Omental fat pad (tissue), 4 donors: Measurements from ENCODE around the gene PHF21B. TPM values are rescaled to one million over a fixed set of nuclear protein-coding genes. Genes with fewer than 3 reads are reported as not detected.

Experiments used
- ATAC-seq: fragments of 150-250 bp; one replicate; pipeline ENCODE4 v1.9.1; 2016; ENCODE audit warnings: mild to moderate bottlenecking, moderate library complexity; ENCODE audit not compliant: low FRiP score
- DNase-seq: peaks from one replicate; pipeline ENCODE4 v3.0.0-alpha.2; 2019; ENCODE audit warnings: low spot score
- total RNA-seq, 4 donors: library from RNA; depleted of rRNA; stranded (reverse); fragments of >200 nt; gene quantifications; one replicate each; pipeline ENCODE4 v1.1.0, GENCODE V29; 2016
- TF ChIP-seq, protein P1 (sequence below), 3 donors: fragments of 450-650 bp; IDR thresholded peaks; one replicate each; pipeline ENCODE4 v1.5.1; 2016 to 2017; ENCODE audit warnings: antibody characterized with exemption in 3 of 3, mild to moderate bottlenecking in 3 of 3, moderate library complexity in 2 of 3

The PHF21B gene
- total RNA-seq, 4 donors from 2014 or later, result 0.44 TPM; not detected in 3

- ATAC-seq (no peak), DNase-seq (no peak)
- TF ChIP-seq, protein P1, sequence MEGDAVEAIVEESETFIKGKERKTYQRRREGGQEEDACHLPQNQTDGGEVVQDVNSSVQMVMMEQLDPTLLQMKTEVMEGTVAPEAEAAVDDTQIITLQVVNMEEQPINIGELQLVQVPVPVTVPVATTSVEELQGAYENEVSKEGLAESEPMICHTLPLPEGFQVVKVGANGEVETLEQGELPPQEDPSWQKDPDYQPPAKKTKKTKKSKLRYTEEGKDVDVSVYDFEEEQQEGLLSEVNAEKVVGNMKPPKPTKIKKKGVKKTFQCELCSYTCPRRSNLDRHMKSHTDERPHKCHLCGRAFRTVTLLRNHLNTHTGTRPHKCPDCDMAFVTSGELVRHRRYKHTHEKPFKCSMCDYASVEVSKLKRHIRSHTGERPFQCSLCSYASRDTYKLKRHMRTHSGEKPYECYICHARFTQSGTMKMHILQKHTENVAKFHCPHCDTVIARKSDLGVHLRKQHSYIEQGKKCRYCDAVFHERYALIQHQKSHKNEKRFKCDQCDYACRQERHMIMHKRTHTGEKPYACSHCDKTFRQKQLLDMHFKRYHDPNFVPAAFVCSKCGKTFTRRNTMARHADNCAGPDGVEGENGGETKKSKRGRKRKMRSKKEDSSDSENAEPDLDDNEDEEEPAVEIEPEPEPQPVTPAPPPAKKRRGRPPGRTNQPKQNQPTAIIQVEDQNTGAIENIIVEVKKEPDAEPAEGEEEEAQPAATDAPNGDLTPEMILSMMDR (IDR thresholded peaks at IDR 0.05), result no peak
Observed at GRCh38 chr22:45007391-45008185, 2.2 kb downstream of the PHF21B start.

DNA sequence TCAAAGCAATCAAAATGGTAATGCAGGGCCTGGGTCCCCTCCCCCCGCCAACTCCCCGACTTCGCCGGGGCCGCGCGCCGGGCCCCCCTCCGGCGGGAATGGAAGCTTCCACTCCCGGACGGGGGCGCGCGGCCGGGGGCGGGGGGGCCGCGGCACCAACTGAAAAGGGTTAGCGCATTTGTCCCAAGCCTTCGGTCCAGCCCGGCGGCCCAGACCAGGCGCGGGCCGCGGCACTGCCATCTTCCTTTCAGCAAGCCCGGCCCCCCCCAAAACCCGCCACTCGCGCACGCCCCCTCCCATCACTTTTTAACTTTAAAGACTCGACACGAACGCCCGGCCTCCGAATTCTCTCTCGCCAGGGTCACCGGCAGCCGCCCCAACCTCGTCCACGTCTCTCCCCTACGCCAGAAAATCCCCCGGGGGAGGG, 2.8 kb downstream of the PHF21B start:
- TF ChIP-seq, protein P1 (IDR thresholded peaks at IDR 0.05), result no peak
- no peak for DNase-seq
- no peak for ATAC-seq

DNA sequence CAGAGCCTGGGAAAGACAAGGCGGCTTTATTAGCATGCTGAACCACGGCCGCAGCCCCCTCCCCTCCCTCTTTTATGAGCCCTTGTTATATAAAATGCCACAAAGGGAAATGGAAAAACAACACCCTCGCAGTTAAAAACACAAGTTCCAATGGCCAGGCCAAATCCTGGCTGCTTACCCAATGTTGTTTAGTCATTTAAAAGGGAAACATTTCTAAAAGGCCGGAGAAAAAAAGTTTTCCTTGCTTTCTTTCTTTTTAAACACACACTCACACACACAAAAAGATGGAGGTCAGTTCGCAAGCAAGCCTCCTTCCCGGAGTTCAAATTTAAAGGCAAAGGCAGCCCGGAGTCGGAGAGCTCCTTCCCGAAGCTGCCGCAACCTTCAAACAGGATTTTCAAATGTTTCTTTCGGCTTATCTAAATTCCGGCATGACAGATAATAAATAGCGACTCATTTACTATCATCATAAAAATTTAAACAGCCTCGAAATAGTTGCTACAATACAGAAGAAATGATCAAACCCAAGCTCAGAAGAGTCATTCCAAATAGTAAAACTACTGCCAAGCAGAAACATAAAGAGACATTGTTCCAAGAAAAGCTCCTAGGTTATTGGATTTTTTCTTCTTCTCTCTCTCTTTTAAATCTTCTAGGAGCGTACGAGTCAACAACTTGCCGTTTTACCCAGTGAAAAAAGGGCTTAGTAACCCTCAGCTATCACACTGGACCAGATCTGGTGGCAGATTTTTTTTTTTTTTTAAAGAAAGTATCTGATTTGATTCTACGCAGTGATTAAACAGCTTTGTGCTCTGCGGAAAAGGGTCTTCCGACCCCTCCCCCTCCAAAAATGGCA, 3.5 kb downstream of the PHF21B start:
- ATAC-seq, result no peak

GRCh38 chr22:45001653-45002052, 8.2 kb downstream of the PHF21B start:
- no peak for ATAC-seq
- DNase-seq, result no peak
- TF ChIP-seq, protein P1 (IDR thresholded peaks at IDR 0.05), result no peak

More for the DNA sequence above, 3.5 kb downstream of the PHF21B start:
- no peak for DNase-seq
- TF ChIP-seq, protein P1 (IDR thresholded peaks at IDR 0.05), result no peak

DNA sequence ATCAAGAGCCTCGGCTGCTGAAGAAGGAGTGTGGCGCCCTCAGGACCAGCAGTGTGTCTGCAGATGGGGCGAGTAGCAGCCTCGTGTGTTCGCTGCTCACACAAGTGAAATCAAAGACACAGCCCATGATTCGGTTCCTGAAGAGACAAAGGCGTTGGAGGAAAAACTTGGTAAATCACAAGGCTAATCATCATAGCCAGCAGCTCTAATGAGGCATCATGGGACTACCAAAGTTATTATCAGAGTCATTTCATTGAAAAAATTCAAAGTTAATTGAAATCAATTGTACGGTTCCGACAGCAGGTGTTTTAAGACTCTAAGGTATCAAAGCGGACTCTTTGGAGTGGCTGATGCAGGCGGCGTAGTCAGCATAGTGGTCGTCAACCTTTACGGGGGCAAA, 9.5 kb downstream of the PHF21B start:
- ATAC-seq, result no peak
- TF ChIP-seq, protein P1 (IDR thresholded peaks at IDR 0.05), result no peak
- DNase-seq, result no peak

DNA sequence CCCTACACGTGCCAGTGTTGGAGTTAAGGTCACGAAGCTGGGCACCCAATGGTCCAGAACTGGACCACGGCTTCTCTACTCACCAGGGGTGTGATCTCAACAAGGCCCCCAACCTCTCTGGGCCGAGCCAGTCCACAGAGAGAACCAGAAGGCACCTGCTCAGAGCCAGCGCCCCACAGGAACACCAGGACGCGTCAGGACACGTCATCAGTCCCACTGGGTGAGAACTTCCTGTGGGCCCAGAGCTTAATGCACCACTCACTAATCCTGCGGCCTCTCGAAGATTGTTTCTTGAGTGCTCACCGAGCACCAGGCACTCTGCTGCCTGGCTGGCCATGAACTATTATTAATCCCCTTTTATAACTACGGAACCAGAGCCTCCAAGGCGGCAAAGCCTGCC, 10.1 kb downstream of the PHF21B start:
- ATAC-seq (no peak), DNase-seq (no peak)
- TF ChIP-seq, protein P1 (IDR thresholded peaks at IDR 0.05), result no peak
